HG03103 (cell line): ENCODE data around the gene SPNS1.

Experiments
- ATAC-seq: cut with Tn5 transposase; IDR thresholded peaks from one replicate; pipeline ENCODE4 v1.9.1; 2021; ENCODE audit warnings: low read depth; ENCODE audit not compliant: unreplicated experiment

The SPNS1 gene

DNA sequence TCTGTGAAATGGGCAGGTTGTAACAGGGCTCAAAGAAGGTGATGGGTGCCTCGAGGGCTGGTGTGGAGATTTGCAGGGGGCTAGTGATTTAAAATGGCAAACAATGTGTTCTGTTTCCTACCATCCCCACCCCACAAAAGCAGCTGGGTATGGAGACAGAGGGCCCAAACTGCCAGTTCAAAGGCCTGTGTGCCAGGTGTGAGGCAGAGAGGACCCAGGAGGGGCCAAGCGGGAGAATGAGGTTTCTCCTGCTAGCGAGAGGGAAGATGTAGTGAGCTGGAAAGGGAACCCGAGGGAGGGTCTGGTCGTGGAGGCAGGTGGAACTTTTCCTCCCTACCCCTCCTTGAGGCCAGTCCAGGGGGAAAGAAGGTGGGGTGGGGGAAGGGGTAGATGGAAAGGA is 49.7 kb downstream of the SPNS1 start:
- no peak for ATAC-seq

DNA sequence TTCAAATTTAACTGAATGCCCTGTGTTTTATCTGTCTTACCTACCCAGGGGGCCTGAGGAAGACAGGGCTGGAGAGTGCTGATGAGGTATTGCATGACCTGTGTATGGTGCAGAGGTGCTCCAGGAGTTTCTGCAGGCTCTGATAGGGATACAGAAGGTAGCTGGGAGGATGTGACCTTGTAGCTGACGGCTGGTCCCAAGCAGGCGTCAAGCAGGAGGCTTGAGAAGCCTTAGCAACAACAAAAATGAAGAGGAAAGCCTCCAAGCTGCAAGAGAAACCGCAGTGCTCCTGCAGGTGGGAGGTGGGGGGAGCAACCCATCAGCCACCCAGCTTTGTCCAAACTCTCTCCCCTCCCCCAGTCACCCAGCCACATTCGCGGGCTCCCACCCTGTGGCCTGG is 50.6 kb downstream of the SPNS1 start:
- ATAC-seq, result no peak

DNA sequence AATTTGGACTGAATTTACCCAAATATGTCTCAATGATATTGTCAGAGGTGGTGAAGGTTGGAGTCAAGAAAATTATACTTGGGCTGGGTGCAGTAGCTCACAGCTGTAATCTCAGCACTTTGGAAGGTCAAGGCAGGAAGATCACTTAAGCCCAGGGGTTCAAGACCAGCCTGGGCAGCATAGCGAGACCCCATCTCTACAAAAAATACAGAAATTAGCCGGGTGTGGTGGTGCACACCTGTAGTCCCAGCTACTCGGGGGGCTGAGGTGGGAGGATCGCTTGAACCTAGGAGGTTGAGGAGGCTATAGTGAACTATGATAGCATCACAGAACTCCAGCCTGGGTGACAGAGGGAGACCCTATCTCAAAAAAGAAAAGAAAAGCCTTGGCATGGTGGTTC is 51.2 kb downstream of the SPNS1 start:
- ATAC-seq, result no peak

GRCh38 chr16:29028457-29029167 is 54.0 kb downstream of the SPNS1 start:
- no peak for ATAC-seq

DNA sequence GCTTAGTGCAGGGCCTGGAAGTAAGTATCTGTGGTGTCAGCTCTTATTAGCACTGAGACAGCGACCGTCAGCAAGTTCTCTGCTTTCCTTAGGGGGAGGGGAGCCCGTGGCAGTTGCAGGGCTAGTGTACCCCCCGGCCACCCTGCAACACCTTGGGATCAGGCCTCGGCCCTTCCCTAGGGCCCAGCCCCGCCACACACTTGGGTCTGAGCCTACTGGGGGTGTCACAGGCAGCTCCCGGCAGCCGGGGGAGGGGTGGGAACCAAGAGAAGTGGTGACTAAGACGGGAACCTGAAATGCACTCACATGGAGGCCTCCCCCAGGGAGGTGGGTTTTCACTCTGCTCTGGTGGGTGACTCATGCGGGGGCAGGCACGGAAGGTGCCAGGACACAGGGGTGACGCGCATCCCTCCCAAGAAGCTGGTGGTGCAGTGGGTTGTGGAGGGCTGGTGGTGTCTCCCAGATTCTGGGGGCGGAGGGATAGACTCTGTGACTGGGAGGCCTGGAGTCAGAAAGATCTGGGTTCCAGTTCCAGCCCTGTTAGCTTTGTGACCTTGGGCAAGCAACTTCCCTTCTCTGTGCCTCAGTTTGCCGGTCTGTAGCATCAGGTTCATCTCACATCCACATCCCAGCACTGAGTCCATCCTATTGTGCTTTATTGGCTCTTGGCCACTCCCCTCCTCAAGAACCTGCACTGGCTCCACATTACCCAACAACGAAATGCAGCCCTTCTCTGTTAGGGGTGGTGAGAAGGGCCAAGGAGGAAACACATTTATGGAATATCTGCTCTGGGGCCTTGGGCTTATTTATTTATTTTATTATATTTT is 54.8 kb downstream of the SPNS1 start:
- ATAC-seq, result no peak

DNA sequence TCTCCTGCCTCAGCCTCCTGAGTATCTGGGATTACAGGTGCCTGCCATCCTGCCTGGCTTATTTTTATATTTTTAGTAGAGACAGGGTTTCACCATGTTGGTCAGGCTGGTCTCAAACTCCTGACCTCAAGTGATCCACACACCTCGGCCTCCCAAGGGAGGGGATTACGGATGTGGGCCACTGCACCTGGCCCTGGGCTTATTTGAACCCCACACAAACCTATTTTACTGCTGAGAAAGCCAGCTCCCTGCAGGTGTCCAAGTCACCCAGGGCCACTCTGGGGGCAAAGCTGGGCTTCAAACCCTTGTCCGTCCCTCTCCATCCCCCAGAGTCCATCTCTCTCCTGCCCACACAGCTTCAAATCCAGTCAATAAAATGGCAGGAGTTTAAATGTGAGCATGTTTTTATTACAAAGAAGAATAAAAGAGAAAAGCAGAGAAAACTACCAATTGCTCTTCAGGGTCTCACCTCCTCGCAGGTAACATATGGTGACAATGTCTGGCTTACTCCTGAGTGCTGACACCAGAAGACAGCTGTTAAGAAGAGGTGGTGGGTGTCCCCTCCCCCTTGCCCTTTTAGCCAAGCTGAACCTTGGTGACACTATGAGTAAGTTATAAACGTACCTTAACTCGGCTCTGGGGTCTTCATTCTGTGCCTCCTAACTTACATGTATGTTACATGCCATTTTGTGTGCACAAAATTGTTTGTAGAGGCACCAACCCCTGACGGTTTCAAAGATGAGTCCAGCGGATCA is 55.7 kb downstream of the SPNS1 start:
- no peak for ATAC-seq
